OCI-LY3 (cell line): ENCODE data around the gene BACH2.

Source experiments
- EZH2phosphoT487 ChIP-seq: fragments of 200-600 bp; shearing (Covaris generic); IDR thresholded peaks from 2 replicates; pipeline ENCODE4 v1.6.1; 2018; ENCODE audit warnings: antibody characterized with exemption, mixed run types, low read depth
- TF ChIP-seq, protein P1 (sequence below): fragments of 200-600, 300-600 bp; sonication (generic); IDR thresholded peaks from 2 replicates; pipeline ENCODE4 v1.5.1; 2014; ENCODE audit warnings: antibody characterized with exemption, low read length, low read depth

GRCh38 chr6:90170601-90171000 lies 126.0 kb downstream of the BACH2 start:
- TF ChIP-seq, protein P1, sequence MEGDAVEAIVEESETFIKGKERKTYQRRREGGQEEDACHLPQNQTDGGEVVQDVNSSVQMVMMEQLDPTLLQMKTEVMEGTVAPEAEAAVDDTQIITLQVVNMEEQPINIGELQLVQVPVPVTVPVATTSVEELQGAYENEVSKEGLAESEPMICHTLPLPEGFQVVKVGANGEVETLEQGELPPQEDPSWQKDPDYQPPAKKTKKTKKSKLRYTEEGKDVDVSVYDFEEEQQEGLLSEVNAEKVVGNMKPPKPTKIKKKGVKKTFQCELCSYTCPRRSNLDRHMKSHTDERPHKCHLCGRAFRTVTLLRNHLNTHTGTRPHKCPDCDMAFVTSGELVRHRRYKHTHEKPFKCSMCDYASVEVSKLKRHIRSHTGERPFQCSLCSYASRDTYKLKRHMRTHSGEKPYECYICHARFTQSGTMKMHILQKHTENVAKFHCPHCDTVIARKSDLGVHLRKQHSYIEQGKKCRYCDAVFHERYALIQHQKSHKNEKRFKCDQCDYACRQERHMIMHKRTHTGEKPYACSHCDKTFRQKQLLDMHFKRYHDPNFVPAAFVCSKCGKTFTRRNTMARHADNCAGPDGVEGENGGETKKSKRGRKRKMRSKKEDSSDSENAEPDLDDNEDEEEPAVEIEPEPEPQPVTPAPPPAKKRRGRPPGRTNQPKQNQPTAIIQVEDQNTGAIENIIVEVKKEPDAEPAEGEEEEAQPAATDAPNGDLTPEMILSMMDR: no peak
- no peak for TF ChIP-seq EZH2phosphoT487
